ENCODE data around the gene AHSA1. TPM values are rescaled to one million over a fixed set of nuclear protein-coding genes. Genes with fewer than 3 reads are reported as not detected.

AHSA1 gene
- total and polyA plus RNA-seq, 2 of the 8 experiments (the other 6 are each of a cell fraction or from before 2014, with no cell fraction given) = 155 to 221 TPM

DNA sequence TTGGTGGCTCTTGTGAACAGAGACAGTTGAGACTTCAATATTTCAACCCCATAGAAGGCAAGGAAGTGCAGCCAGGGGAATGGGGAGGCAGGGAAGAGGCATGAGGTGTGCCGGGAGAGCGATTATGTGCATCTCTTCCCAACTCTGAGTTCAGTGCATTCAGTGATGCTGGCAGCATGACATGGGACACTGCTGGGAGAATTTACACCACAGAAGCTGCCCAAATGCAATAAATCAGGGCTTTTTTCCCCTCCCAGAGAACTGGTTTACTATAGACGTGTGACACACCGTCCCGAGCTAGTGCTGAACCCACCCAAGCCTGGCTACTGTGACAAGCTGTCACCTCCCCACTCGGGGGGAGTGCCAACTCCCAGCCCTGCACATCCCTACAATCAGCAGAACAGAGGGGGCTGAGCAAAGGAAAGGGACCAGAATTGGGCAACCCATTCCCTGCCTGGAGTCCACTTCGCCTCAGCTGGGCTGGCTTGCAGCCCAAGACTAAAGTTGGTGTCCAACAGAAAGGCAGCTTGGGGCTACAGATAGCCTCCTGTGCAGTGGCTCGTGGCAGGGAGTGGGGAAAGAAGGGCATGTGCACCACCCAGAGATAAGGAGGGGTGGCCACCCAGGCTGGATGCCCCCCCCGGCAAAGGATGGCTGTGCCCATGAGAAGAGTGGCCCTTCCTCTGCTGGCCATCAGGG lies 16.7 kb downstream of the AHSA1 start:
- CTCF ChIA-PET (ENCODE audit: partially characterized antibody) = interaction anchor here (0.6 to 7.9 kb wide), 6 partner anchors 9 to 172 kb away, joined by 3 to 54 read pairs (median 4); no protein-coding TSS in a partner anchor
- TF ChIP-seq BCL11A (IDR thresholded peaks at IDR 0.05; ENCODE audit: low read depth in 2 of 2, low read length in 2 of 2) (no peak), GTF2F1 (IDR thresholded peaks at IDR 0.05; ENCODE audit: borderline replicate concordance, low read depth, low read length) (no peak), SP2 (IDR thresholded peaks at IDR 0.05; ENCODE audit: low read length) (no peak), PHF8 (conservative IDR thresholded peaks at IDR 0.05; ENCODE audit: low read depth, low read length) (no peak), HDAC2 (IDR thresholded peaks at IDR 0.05; ENCODE audit: borderline replicate concordance in 1 of 2, low read depth in 2 of 2, low read length in 2 of 2) (no peak), YY1 (IDR thresholded peaks at IDR 0.05; ENCODE audit: low read depth, low read length) (no peak), CHD1 (IDR thresholded peaks at IDR 0.05; ENCODE audit: low read depth, low read length) (no peak), FOSL1 (IDR thresholded peaks at IDR 0.05; ENCODE audit: insufficient read depth, low read depth, low read length) (no peak), SRF (IDR thresholded peaks at IDR 0.05; ENCODE audit: low read depth, low read length) (no peak), BACH1 (IDR thresholded peaks at IDR 0.05; ENCODE audit: low read length) (no peak), TEAD4 (IDR thresholded peaks at IDR 0.05; ENCODE audit: low read depth, low read length) (no peak)
- TF ChIP-seq, protein P1, sequence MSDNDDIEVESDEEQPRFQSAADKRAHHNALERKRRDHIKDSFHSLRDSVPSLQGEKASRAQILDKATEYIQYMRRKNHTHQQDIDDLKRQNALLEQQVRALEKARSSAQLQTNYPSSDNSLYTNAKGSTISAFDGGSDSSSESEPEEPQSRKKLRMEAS (IDR thresholded peaks at IDR 0.05) = no peak

More for the DNA sequence above, 16.7 kb downstream of the AHSA1 start:
- Histone ChIP-seq H4K5ac (ENCODE audit: insufficient read length, low read depth, low read length) (no peak overlapping the region), H3K9ac (replicated peaks in 1 of 4; ENCODE audit: extremely low read depth in 1 of 4, low read depth in 3 of 4, low read length in 3 of 4) (no peak overlapping the region), H3K23ac (ENCODE audit: insufficient read length) (no peak overlapping the region), H3K27ac (ENCODE audit: low read depth, low read length) (no peak overlapping the region), H2BK20ac (ENCODE audit: low read length) (no peak overlapping the region), H2AFZ (ENCODE audit: low read length) (no peak overlapping the region), H3K79me1 (ENCODE audit: low read depth, low read length) (no peaks in the 10 kb centered on the region), H2BK15ac (ENCODE audit: low read length) (no peak overlapping the region), H3K23me2 (ENCODE audit: low read depth, low read length) (no peaks in the 10 kb centered on the region), H2BK12ac (ENCODE audit: low read depth, low read length) (no peak overlapping the region), H2BK120ac (replicated peaks; ENCODE audit: low read depth, low read length) (no peak overlapping the region), H3K4me1 (replicated peaks in 1 of 4; ENCODE audit: control insufficient read depth in 3 of 4, insufficient read depth in 4 of 4, low read length in 3 of 4) (peaks cover 0 to 6% (median 3%) of the 10 kb centered on the region in 4 experiments; a peak in 3 of 7 replicates), H2AK5ac (ENCODE audit: low read depth, low read length) (no peak overlapping the region), H3K79me2 (ENCODE audit: control insufficient read depth in 1 of 2, insufficient read depth in 2 of 2, low read length in 2 of 2) (no peaks in the 10 kb centered on the region), H3K4ac (replicated peaks; ENCODE audit: insufficient read length, low read depth, low read length) (no peak overlapping the region), H4K20me1 (replicated peaks in 1 of 2; ENCODE audit: control insufficient read depth in 1 of 2, insufficient read depth in 2 of 2, low read length in 2 of 2) (no peaks in the 10 kb centered on the region), H3K18ac (ENCODE audit: extremely low read depth, low read length) (no peak overlapping the region), H4K91ac (replicated peaks; ENCODE audit: insufficient read length, low read length) (no peak overlapping the region), H2BK5ac (ENCODE audit: low read depth, low read length) (no peak overlapping the region), H3K27me3 (replicated peaks in 1 of 4; ENCODE audit: control insufficient read depth in 3 of 4, extremely low read depth in 1 of 4, insufficient read depth in 3 of 4, low read length in 3 of 4) (no peaks in the 10 kb centered on the region), H4K8ac (ENCODE audit: extremely low read depth, insufficient read depth, low read length) (no peak overlapping the region), H3K4me2 (ENCODE audit: insufficient read depth in 1 of 2, low read depth in 2 of 2, low read length in 2 of 2) (no peak overlapping the region), H3K36me3 (ENCODE audit: control insufficient read depth in 2 of 4, insufficient read depth in 4 of 4, low read length in 3 of 4) (peaks cover 0 to 1% (median 0%) of the 10 kb centered on the region in 4 experiments; a peak in 2 of 8 replicates), H3K56ac (replicated peaks; ENCODE audit: insufficient read length, low read depth, low read length) (no peak overlapping the region), H3K14ac (ENCODE audit: insufficient read length) (no peak overlapping the region), H3K4me3 (ENCODE audit: extremely low read depth in 1 of 4, insufficient read depth in 2 of 4, low read depth in 3 of 4, low read length in 4 of 4) (no peak overlapping the region), H3K9me3 (ENCODE audit: insufficient read depth in 2 of 2, low read depth in 1 of 2, low read length in 1 of 2) (no peaks in the 10 kb centered on the region)
- FAIRE-seq (no peak), DNase-seq (ENCODE audit: low read depth in 1 of 2, low spot score in 2 of 2) (no peak)
- WGBS, 2 experiments (ENCODE audit: extremely low coverage in 1 of 2, insufficient coverage in 1 of 2, insufficient read length in 1 of 2, insufficient replicate concordance in 2 of 2, low coverage in 1 of 2, low lambda C conversion rate in 2 of 2, missing lambda C conversion rate in 1 of 2) = 93% methylated on average over 9 of the region's 9 CpGs; no CpG with 5 or more reads in 1 of the 2 experiments
- POLR2A ChIA-PET (ENCODE audit: partially characterized antibody) = interaction anchor here (0.8 kb wide), 1 partner anchor 16 kb away, joined by 3 read pairs; the partner anchor contains the start of gene AHSA1

All from H1 (cell line).